Sigmoid colon (tissue), 7 donors: ENCODE measurements around the gene CDKAL1. TPM values are rescaled to one million over a fixed set of nuclear protein-coding genes. Genes with fewer than 3 reads are reported as not detected.

Experiments used
- DNase-seq: peaks from one replicate; pipeline ENCODE4 v3.0.0-alpha.2; 2019
- H3K27ac ChIP-seq, 4 donors: fragments of 200-600 bp; sonication (generic); one replicate each; pipeline ENCODE4 v1.5.1; 2016 to 2019; ENCODE audit warnings: mild to moderate bottlenecking in 1 of 4
- H3K27me3 ChIP-seq, 3 donors: fragments of 200-600 bp; sonication (generic); one replicate each; pipeline ENCODE4 v1.5.1; 2019; ENCODE audit warnings: mild to moderate bottlenecking in 1 of 3
- H3K36me3 ChIP-seq, 4 donors: fragments of 200-600 bp; sonication (generic); one replicate each; pipeline ENCODE4 v1.5.1; 2016 to 2019
- H3K4me1 ChIP-seq, 4 donors: fragments of 200-600 bp; sonication (generic); one replicate each; pipeline ENCODE4 v1.5.1; 2017 to 2019
- H3K4me3 ChIP-seq, 4 donors: fragments of 200-600 bp; sonication (generic); one replicate each; pipeline ENCODE4 v1.5.1; 2017 to 2019; ENCODE audit warnings: mild to moderate bottlenecking in 2 of 4, moderate library complexity in 1 of 4
- H3K9me3 ChIP-seq, 4 donors: fragments of 200-600 bp in 3 of 4; sonication (generic) in 3 of 4; one replicate each; pipeline versions ENCODE4 v1.5.1 to v1.6.1; 2013 to 2019
- EP300 ChIP-seq, 4 donors: sonication (generic); formaldehyde crosslinking; IDR thresholded peaks; one replicate each; pipeline ENCODE4 v1.6.1; 2017; ENCODE audit warnings: antibody characterized with exemption in 4 of 4
- POLR2A ChIP-seq, 2 donors: fragments of 450-650 bp; IDR thresholded peaks; one replicate each; pipeline ENCODE4 v1.6.1; 2016; ENCODE audit warnings: antibody characterized with exemption in 2 of 2, mild to moderate bottlenecking in 2 of 2, moderate library complexity in 2 of 2
- POLR2AphosphoS5 ChIP-seq, 4 donors: sonication (generic); formaldehyde crosslinking; IDR thresholded peaks; one replicate each; pipeline ENCODE4 v1.6.1; 2017; ENCODE audit warnings: antibody characterized with exemption in 4 of 4
- WGBS, 2 donors: extraction: QIAGEN DNeasy Blood & Tissue Kit; methylation state at CpG; one replicate each; pipeline ENCODE4 v1.1.7; 2013; 5-methylcytosine and 5-hydroxymethylcytosine counted together
- intact Hi-C: fragments of 100-400 bp; cut with DNase I; formaldehyde crosslinking; loops from one replicate; pipeline ENCODE4 v1.15.1; 2023
- polyA plus RNA-seq, 3 donors: library from polyadenylated mRNA; stranded (reverse); fragments of 200-250 nt; gene quantifications; one replicate each; pipeline ENCODE4 v1.2.3, GENCODE V29; 2013
- total RNA-seq, 4 donors: library from RNA; depleted of rRNA; stranded (reverse); fragments of >200 nt; gene quantifications; one replicate each; pipeline ENCODE4 v1.1.0, GENCODE V29; 2016
- TF ChIP-seq, protein P1 (sequence below), 4 experiments: fragments of 450-650 bp in 3 of 4; fragments of 200-600 bp in 1 of 4; IDR thresholded peaks; one replicate each; pipeline ENCODE4 v1.5.1; 2016 to 2019; ENCODE audit warnings: antibody characterized with exemption in 4 of 4, mild to moderate bottlenecking in 3 of 4, moderate library complexity in 2 of 4
- donor health status: healthy with polysubstance abuse.
- donor health status: Bipolar disorder and iron deficiency.
- donor health status: healthy.

Gene CDKAL1
- total and polyA plus RNA-seq, 7 donors: 2.8 to 14.7 (median 11.4) TPM

DNA sequence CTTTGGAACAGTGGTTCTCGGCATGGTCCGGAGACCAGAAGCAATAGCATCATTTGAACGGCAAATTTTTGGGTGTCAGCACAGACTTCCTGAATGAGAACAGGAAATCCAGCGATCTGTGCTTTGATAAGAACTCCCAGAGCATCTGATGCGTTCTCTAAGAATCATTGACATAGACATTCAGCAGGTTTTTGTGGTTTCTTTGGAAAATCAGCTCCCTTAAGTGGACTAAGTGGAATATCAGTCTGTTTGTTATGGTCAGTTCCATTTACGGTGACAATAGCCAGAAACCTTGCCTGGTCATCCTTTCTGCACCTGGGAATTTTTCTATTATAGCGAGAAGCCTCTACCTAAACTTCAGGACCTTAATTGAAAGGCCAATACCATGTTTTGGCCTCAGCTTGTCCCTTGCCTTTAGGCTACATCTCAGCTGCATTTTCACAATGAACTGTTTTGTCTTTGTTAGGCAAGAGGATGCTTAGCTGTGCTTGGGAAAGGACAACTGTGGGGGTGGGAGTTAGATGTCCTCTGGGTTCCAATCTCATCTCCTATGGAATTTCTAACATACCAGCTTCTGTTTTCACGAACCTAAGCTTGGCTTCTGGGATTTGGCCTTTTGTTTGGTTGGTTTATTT is 299.7 kb downstream of the CDKAL1 start:
- H3K4me1 ChIP-seq: no peaks in the 10 kb centered on the region
- no peaks in the 10 kb centered on the region for H3K36me3 ChIP-seq
- H3K27me3 ChIP-seq: no peaks in the 10 kb centered on the region
- H3K4me3 ChIP-seq: no peak overlapping the region
- intact Hi-C loops: no loop called here
- 67 to 88% methylated on average over 8 of the region's 8 CpGs for WGBS, 2 donors
- H3K9me3 ChIP-seq: no peaks in the 10 kb centered on the region
- TF ChIP-seq EP300 (IDR thresholded peaks at IDR 0.05) (no peak), POLR2A (IDR thresholded peaks at IDR 0.05) (no peak), POLR2AphosphoS5 (IDR thresholded peaks at IDR 0.05) (no peak)
- no peak for DNase-seq
- H3K27ac ChIP-seq: no peak overlapping the region

DNA sequence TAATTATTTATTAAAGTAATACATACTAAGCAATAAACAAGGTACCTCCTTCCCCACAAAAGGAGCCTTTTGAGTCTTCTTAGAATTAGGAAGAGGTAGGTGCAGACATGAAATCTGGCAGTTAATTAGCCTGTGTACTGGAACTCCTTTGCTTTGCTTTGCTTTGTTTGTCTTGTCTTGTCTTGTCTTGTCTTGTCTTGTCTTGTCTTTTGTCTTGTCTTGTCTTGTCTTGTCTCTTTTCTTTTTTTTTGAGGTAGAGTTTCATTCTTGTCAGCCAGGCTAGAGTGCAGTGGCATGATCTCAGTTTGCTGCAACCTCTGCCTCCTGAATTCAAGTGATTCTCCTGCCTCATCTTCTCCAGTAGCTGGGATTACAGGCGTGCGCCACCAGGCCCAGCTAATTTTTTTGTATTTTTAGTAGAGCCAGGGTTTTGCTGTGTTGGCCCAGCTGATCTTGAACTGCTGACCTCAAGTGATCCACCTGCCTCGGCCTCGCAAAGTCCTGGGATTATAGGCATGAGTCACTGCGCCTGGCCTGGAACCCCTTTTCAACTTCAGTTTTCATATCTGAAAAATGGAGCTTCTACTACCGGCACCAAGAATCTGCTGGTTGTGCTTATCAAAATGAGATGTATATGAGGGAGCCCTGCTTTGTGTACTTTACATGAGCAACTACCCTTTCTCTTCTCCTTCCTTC is 301.2 kb downstream of the CDKAL1 start:
- H3K4me1 ChIP-seq: no peaks in the 10 kb centered on the region
- no peak for DNase-seq
- H3K4me3 ChIP-seq: no peak overlapping the region
- intact Hi-C loops: no loop called here
- H3K36me3 ChIP-seq: no peaks in the 10 kb centered on the region
- H3K9me3 ChIP-seq: no peaks in the 10 kb centered on the region
- no peak for TF ChIP-seq POLR2AphosphoS5 (IDR thresholded peaks at IDR 0.05)
- TF ChIP-seq POLR2A (IDR thresholded peaks at IDR 0.05): no peak
- TF ChIP-seq, protein P1, sequence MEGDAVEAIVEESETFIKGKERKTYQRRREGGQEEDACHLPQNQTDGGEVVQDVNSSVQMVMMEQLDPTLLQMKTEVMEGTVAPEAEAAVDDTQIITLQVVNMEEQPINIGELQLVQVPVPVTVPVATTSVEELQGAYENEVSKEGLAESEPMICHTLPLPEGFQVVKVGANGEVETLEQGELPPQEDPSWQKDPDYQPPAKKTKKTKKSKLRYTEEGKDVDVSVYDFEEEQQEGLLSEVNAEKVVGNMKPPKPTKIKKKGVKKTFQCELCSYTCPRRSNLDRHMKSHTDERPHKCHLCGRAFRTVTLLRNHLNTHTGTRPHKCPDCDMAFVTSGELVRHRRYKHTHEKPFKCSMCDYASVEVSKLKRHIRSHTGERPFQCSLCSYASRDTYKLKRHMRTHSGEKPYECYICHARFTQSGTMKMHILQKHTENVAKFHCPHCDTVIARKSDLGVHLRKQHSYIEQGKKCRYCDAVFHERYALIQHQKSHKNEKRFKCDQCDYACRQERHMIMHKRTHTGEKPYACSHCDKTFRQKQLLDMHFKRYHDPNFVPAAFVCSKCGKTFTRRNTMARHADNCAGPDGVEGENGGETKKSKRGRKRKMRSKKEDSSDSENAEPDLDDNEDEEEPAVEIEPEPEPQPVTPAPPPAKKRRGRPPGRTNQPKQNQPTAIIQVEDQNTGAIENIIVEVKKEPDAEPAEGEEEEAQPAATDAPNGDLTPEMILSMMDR (IDR thresholded peaks at IDR 0.05): no peak
- no peak overlapping the region for H3K27ac ChIP-seq
- H3K27me3 ChIP-seq: no peaks in the 10 kb centered on the region
- 96 to 97% methylated on average over 6 of the region's 6 CpGs for WGBS, 2 donors

DNA sequence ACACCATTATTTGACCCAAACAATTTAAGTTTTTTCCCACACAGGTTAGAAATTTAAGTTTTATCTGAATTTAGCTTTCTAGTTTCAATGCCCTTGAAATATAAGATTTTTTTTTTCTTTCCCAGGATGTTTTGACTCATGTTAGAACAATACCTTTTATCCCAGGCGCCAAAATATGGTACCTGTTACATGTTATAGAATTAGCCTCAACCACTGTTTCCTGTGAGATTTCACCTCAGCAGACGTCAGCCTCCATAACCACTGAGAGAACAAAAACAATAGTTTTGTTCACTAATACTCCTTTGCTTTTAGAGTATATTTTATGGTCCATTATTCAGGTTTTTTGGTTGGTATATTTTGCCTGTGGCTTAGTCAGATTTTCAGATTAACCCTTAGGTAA is 302.9 kb downstream of the CDKAL1 start:
- WGBS, 2 donors: 70 to 92% methylated on average over 2 of the region's 2 CpGs
- no peak for DNase-seq

DNA sequence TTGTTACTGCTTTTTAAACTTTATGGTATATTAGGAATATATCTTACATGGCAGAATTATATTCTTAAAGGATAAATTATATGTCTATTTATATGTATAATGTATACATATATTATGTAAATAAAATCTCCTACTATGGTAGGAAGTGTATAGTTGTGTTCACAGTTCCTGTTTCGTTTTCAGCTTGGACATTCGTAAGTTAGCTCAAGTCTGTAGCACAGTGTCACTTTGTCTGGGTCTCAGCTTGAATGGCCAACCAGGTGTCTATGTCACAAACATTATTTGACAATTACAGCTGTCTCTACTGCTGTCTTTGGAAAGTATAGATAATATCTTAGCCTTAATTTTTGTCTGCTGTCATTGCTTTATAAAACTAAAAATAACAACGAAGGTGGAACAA is 303.9 kb downstream of the CDKAL1 start:
- no peak overlapping the region for H3K4me3 ChIP-seq
- 91 to 95% methylated on average over 3 of the region's 3 CpGs for WGBS, 2 donors
- TF ChIP-seq, protein P1 (IDR thresholded peaks at IDR 0.05): no peak
- no peak for TF ChIP-seq EP300 (IDR thresholded peaks at IDR 0.05)
- no peak for TF ChIP-seq POLR2A (IDR thresholded peaks at IDR 0.05)
- no peak for TF ChIP-seq POLR2AphosphoS5 (IDR thresholded peaks at IDR 0.05)
- no peaks in the 10 kb centered on the region for H3K36me3 ChIP-seq
- no peaks in the 10 kb centered on the region for H3K4me1 ChIP-seq
- H3K27me3 ChIP-seq: no peaks in the 10 kb centered on the region
- H3K9me3 ChIP-seq: no peaks in the 10 kb centered on the region
- intact Hi-C loops: no loop called here
- DNase-seq: no peak
- H3K27ac ChIP-seq: no peak overlapping the region

More for the DNA sequence above, 302.9 kb downstream of the CDKAL1 start:
- Histone ChIP-seq H3K36me3 (no peaks in the 10 kb centered on the region), H3K4me3 (no peak overlapping the region), H3K9me3 (no peaks in the 10 kb centered on the region), H3K27me3 (no peaks in the 10 kb centered on the region), H3K4me1 (no peaks in the 10 kb centered on the region), H3K27ac (no peak overlapping the region)
- intact Hi-C loops: no loop called here
- TF ChIP-seq EP300 (IDR thresholded peaks at IDR 0.05) (no peak), POLR2AphosphoS5 (IDR thresholded peaks at IDR 0.05) (no peak), POLR2A (IDR thresholded peaks at IDR 0.05) (no peak)
- TF ChIP-seq, protein P1 (IDR thresholded peaks at IDR 0.05): no peak

DNA sequence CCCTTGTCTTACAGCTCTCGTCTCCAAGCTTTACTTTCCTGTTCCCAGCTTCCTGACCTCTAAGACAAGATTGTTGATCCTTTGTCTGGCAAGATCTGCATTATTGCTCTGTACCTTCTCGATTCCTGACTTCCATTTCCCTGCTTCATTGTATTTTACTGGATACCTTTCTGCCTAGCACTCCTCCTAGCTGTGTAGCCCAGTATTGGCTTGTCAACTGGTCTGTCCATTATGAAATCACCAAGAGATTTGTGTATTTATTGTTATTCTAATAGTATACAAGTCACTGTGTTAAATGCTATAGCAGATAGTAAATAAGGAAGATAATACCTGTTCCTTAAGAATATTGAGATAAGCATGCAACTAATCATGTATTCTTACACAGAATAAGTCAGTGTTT is 305.4 kb downstream of the CDKAL1 start:
- 95 to 98% methylated on average over 2 of the region's 2 CpGs for WGBS, 2 donors
- no peaks in the 10 kb centered on the region for H3K27me3 ChIP-seq
- no peaks in the 10 kb centered on the region for H3K4me1 ChIP-seq
- DNase-seq: no peak
- H3K27ac ChIP-seq: no peak overlapping the region
- H3K4me3 ChIP-seq: no peak overlapping the region
- TF ChIP-seq EP300 (IDR thresholded peaks at IDR 0.05) (no peak), POLR2AphosphoS5 (IDR thresholded peaks at IDR 0.05) (no peak)
- intact Hi-C loops: no loop called here
- no peaks in the 10 kb centered on the region for H3K9me3 ChIP-seq
- H3K36me3 ChIP-seq: no peaks in the 10 kb centered on the region
